K562 (cell line): ENCODE results near the gene PAQR8. TPM values are rescaled to one million over a fixed set of nuclear protein-coding genes. Genes with fewer than 3 reads are reported as not detected.
A peak's percentile ranks its signal among the peaks of the same experiment; 100 is the strongest.

Experiments used
- ATAC-seq: fragments of 200-7000 bp; cut with Tn5 transposase; 3 replicates; pipeline ENCODE4 v1.9.1; 2020; ENCODE audit warnings: moderate library complexity
- BruUV-seq: library from RNA; stranded (reverse); fragments of 400-500 nt; replicated peaks from 2 replicates; lab custom pipeline; 2021; lab: Mats Ljungman, UMichigan
- CTCF ChIA-PET: fragments of 300-600 bp; formaldehyde crosslinking; extraction: SDS; loops from one replicate; lab custom pipeline; 2021; ENCODE audit warnings: low intra/inter-chr PET ratio; lab: Yijun Ruan, JAX
- POLR2A ChIA-PET: fragments of 300-600, 350-650 bp; sonication (Branson Sonifier 250); formaldehyde crosslinking; extraction: SDS; loops from one replicate; lab custom pipeline; 2021; ENCODE audit warnings: antibody characterized with exemption, inconsistent platforms; lab: Yijun Ruan, JAX
- DNase-seq, 4 experiments: peaks; one replicate each; pipeline versions ENCODE4 v3.0.0 to v3.0.0-alpha.2; 2011 to 2018; ENCODE audit warnings: low spot score in 3 of 4, mixed read lengths in 3 of 4; ENCODE audit errors: extremely low read depth in 1 of 4
- FAIRE-seq: peaks from 2 replicates; lab custom pipeline; 2011; peaks lifted over from hg19 to GRCh38; lab: Jason Lieb, UNC
- H2AFZ ChIP-seq: 2 replicates; pipeline ENCODE4 v1.6.0; 2011; ENCODE audit warnings: low read depth, low read length, control low read depth, inconsistent platforms
- H3K27ac ChIP-seq: fragments of 200-600 bp; 3 replicates; pipeline ENCODE4 v1.8.0; 2011; ENCODE audit warnings: low read depth, mild to moderate bottlenecking, control low read depth, inconsistent platforms, low read length, moderate library complexity, mixed read lengths; ENCODE audit errors: extremely low read depth
- H3K27me3 ChIP-seq, 2 experiments: fragments of 300-600 bp in 1 of 2; 2 replicates in 1 of 2; 3 replicates in 1 of 2; pipeline versions ENCODE4 v1.6.0 to v1.8.0; 2011; ENCODE audit warnings: inconsistent platforms in 2 of 2, low read length in 2 of 2, mild to moderate bottlenecking in 1 of 2, mixed read lengths in 1 of 2, moderate library complexity in 1 of 2; ENCODE audit not compliant: control insufficient read depth in 2 of 2, insufficient read depth in 2 of 2
- H3K36me3 ChIP-seq: fragments of 300-600 bp; 3 replicates; pipeline ENCODE4 v1.8.0; 2011; ENCODE audit warnings: mild to moderate bottlenecking, low read length, inconsistent platforms; ENCODE audit not compliant: control insufficient read depth, insufficient read depth
- H3K4me1 ChIP-seq, 2 experiments: fragments of 200-600 bp in 1 of 2; replicated peaks in 1 of 2; 2 replicates in 1 of 2; 3 replicates in 1 of 2; pipeline versions ENCODE4 v1.5.1 to v1.8.0; 2011; ENCODE audit warnings: inconsistent platforms in 2 of 2, low read length in 2 of 2, mild to moderate bottlenecking in 1 of 2, mixed read lengths in 1 of 2, moderate library complexity in 1 of 2; ENCODE audit not compliant: control insufficient read depth in 2 of 2, insufficient read depth in 2 of 2
- H3K4me2 ChIP-seq: 2 replicates; pipeline ENCODE4 v1.6.1; 2011; ENCODE audit warnings: low read length, control low read depth, inconsistent platforms, mixed read lengths; ENCODE audit not compliant: insufficient read depth
- H3K4me3 ChIP-seq: fragments of 200-600 bp; sonication (generic), shearing (Covaris generic); 2 replicates; pipeline ENCODE4 v1.5.1; 2016; ENCODE audit warnings: control low read depth, inconsistent platforms
- H3K79me2 ChIP-seq: fragments of 200-600 bp; 3 replicates; pipeline ENCODE4 v1.8.0; 2011; ENCODE audit warnings: low read length, inconsistent platforms; ENCODE audit not compliant: control insufficient read depth, insufficient read depth
- H3K9ac ChIP-seq, 2 experiments: 2 replicates each; pipeline versions ENCODE4 v1.6.0 to v1.6.1; 2011; ENCODE audit warnings: low read depth in 2 of 2, low read length in 2 of 2, control low read depth in 1 of 2, inconsistent platforms in 1 of 2, mild to moderate bottlenecking in 1 of 2, mixed read lengths in 1 of 2; ENCODE audit not compliant: insufficient read depth in 1 of 2
- H3K9me1 ChIP-seq: one replicate; pipeline ENCODE4 v1.6.0; 2011; ENCODE audit warnings: inconsistent platforms, mild to moderate bottlenecking, low read length, moderate library complexity; ENCODE audit not compliant: control insufficient read depth, insufficient read depth
- H3K9me3 ChIP-seq: replicated peaks from 2 replicates; pipeline ENCODE4 v1.5.1; 2011; ENCODE audit warnings: low read depth, low read length, inconsistent platforms; ENCODE audit not compliant: control insufficient read depth, insufficient read depth
- H4K20me1 ChIP-seq: replicated peaks from 2 replicates; pipeline ENCODE4 v1.6.1; 2011; ENCODE audit warnings: low read length, inconsistent platforms, mixed read lengths; ENCODE audit not compliant: control insufficient read depth, insufficient read depth
- ETV1 ChIP-seq: fragments of 450-650 bp; conservative IDR thresholded peaks from 2 replicates; pipeline ENCODE4 v1.6.1; 2016; ENCODE audit warnings: missing genetic modification characterization, control low read depth, low read depth, missing compliant biosample characterization
- HMBOX1 ChIP-seq: sonication (generic); IDR thresholded peaks from 2 replicates; pipeline ENCODE4 v1.6.1; 2016
- WGBS: fragments of 100-300 bp; shearing (Covaris generic); methylation state at CpG from one replicate; pipeline ENCODE4 v1.1.6; 2016; ENCODE audit warnings: low coverage, mixed read lengths; ENCODE audit not compliant: insufficient coverage; ENCODE audit errors: missing lambda C conversion rate; 5-methylcytosine and 5-hydroxymethylcytosine counted together
- in situ Hi-C: fragments of 300-500 bp; cut with MboI; formaldehyde crosslinking; loops from 4 replicates; pipeline ENCODE4 v1.15.0; 2018; ENCODE audit warnings: inconsistent platforms, mixed read lengths
- intact Hi-C: fragments of 100-400 bp; cut with micrococcal nuclease; formaldehyde crosslinking; loops from 2 replicates; pipeline ENCODE4 v1.14.2; 2022
- polyA plus RNA-seq, 8 experiments: library from polyadenylated mRNA; depleted of rRNA in 4 of 8; stranded (reverse) in 5 of 8; unstranded in 3 of 8; fragments of >200 nt; fragmentation: Nextera tagmentation in 2 of 8; fragmentation: Illumina TruSeq in 1 of 8; extraction: Ambion mirVana in 2 of 8; extraction: Trizol in 1 of 8; gene quantifications; 2 replicates each; pipeline versions ENCODE4 v1.2.1 to v1.2.3, GENCODE V29; 2011 to 2014; ENCODE audit warnings: inconsistent platforms in 1 of 8, missing spikeins in 1 of 8
- total RNA-seq, 7 experiments: library from RNA; depleted of rRNA in 6 of 7; stranded (reverse); fragments of >200 nt in 6 of 7; fragmentation: Illumina TruSeq in 2 of 7; extraction: Trizol in 2 of 7; gene quantifications; 2 replicates each; pipeline versions ENCODE4 v1.2.1 to v1.2.3, GENCODE V29; 2011 to 2021; ENCODE audit warnings: low replicate concordance in 1 of 7

PAQR8 gene
- total and polyA plus RNA-seq, 9 of the 15 experiments (the other 6 are each of a cell fraction or from before 2014, with no cell fraction given): 1.4 to 10.2 (median 3.5) TPM

- Histone ChIP-seq H3K4me2 (no peak overlapping the region), H3K4me3 (no peak overlapping the region), H3K9me3 (no peaks in the 10 kb centered on the region), H3K9ac (no peak overlapping the region), H3K27me3 (no peaks in the 10 kb centered on the region), H3K27ac (no peak overlapping the region), H4K20me1 (no peaks in the 10 kb centered on the region), H3K9me1 (no peaks in the 10 kb centered on the region), H3K4me1 (no peaks in the 10 kb centered on the region), H3K36me3 (no peaks in the 10 kb centered on the region), H3K79me2 (no peaks in the 10 kb centered on the region), H2AFZ (no peak overlapping the region)
- in situ Hi-C loops (no loop called here), intact Hi-C loops (no loop called here)
- ChIA-PET POLR2A (no interaction called here), CTCF (no interaction called here)
- no TSS peak for BruUV-seq
- TF ChIP-seq ETV1 (tag) (no peak), HMBOX1 (0 out of 2 replicates have a peak, but pooled peaks have one; percentile 25)
- FAIRE-seq (no peak), ATAC-seq (no peak), DNase-seq (no peak)
- 33% methylated on average over 2 of the region's 2 CpGs for WGBS
Observed at GRCh38 chr6:52457096-52457495, 95.1 kb downstream of the PAQR8 start.

Other genes starting within 250 kb of the PAQR8 start
- not detected in 2 replicates for gene IL17A, start 175.8 kb upstream of the PAQR8 start, total RNA-seq (2014; rRNA removed)
- not detected in 2 replicates for gene IL17A, start 175.8 kb upstream of the PAQR8 start, total RNA-seq (2014; rRNA removed; fragmentation: Illumina TruSeq; extraction: Trizol)
- not detected in 2 replicates for gene IL17A, start 175.8 kb upstream of the PAQR8 start, total RNA-seq (2015; rRNA removed; fragmentation: Illumina TruSeq; extraction: Trizol)
- gene IL17A, start 175.8 kb upstream of the PAQR8 start, total RNA-seq (2021): not detected in 2 replicates
- not detected in 2 replicates for gene IL17A, start 175.8 kb upstream of the PAQR8 start, polyA plus RNA-seq (2011; rRNA removed)
- not detected in 2 replicates for gene IL17A, start 175.8 kb upstream of the PAQR8 start, polyA plus RNA-seq (2014; fragmentation: Illumina TruSeq; extraction: Trizol)
- gene IL17A, start 175.8 kb upstream of the PAQR8 start, polyA plus RNA-seq (2014; fragmentation: Nextera tagmentation; extraction: Ambion mirVana): not detected
- not detected in 2 replicates for gene IL17A, start 175.8 kb upstream of the PAQR8 start, polyA plus RNA-seq (2014; rRNA removed)
- gene IL17F, start 117.7 kb upstream of the PAQR8 start, total RNA-seq (2014; rRNA removed): not detected in 2 replicates
- not detected in 2 replicates for gene IL17F, start 117.7 kb upstream of the PAQR8 start, total RNA-seq (2014; rRNA removed; fragmentation: Illumina TruSeq; extraction: Trizol)
- not detected in 2 replicates for gene IL17F, start 117.7 kb upstream of the PAQR8 start, total RNA-seq (2015; rRNA removed; fragmentation: Illumina TruSeq; extraction: Trizol)
- gene IL17F, start 117.7 kb upstream of the PAQR8 start, total RNA-seq (2021): not detected in 2 replicates
- not detected in 2 replicates for gene IL17F, start 117.7 kb upstream of the PAQR8 start, polyA plus RNA-seq (2011; rRNA removed)
- not detected in 2 replicates for gene IL17F, start 117.7 kb upstream of the PAQR8 start, polyA plus RNA-seq (2014; fragmentation: Illumina TruSeq; extraction: Trizol)
- gene IL17F, start 117.7 kb upstream of the PAQR8 start, polyA plus RNA-seq (2014; fragmentation: Nextera tagmentation; extraction: Ambion mirVana): not detected
- not detected in 2 replicates for gene IL17F, start 117.7 kb upstream of the PAQR8 start, polyA plus RNA-seq (2014; rRNA removed)
- 245 and 270 TPM in 2 replicates for gene MCM3, start 77.4 kb upstream of the PAQR8 start, total RNA-seq (2014; rRNA removed)
- 211 and 223 TPM in 2 replicates for gene MCM3, start 77.4 kb upstream of the PAQR8 start, total RNA-seq (2014; rRNA removed; fragmentation: Illumina TruSeq; extraction: Trizol)
- gene MCM3, start 77.4 kb upstream of the PAQR8 start, total RNA-seq (2015; rRNA removed; fragmentation: Illumina TruSeq; extraction: Trizol): 250 and 258 TPM in 2 replicates
- gene MCM3, start 77.4 kb upstream of the PAQR8 start, total RNA-seq (2021): 187 and 202 TPM in 2 replicates
- gene MCM3, start 77.4 kb upstream of the PAQR8 start, polyA plus RNA-seq (2011; rRNA removed): 262 and 272 TPM in 2 replicates
- gene MCM3, start 77.4 kb upstream of the PAQR8 start, polyA plus RNA-seq (2014; fragmentation: Illumina TruSeq; extraction: Trizol): 222 and 263 TPM in 2 replicates
- 100 to 1,000 TPM in 1 of 2 experiments, 10 to 100 TPM in 1; 76.1 to 141 TPM for gene MCM3, start 77.4 kb upstream of the PAQR8 start, polyA plus RNA-seq (2014; fragmentation: Nextera tagmentation; extraction: Ambion mirVana)
- gene MCM3, start 77.4 kb upstream of the PAQR8 start, polyA plus RNA-seq (2014; rRNA removed): 238 and 264 TPM in 2 replicates
- gene EFHC1, start 58.2 kb downstream of the PAQR8 start, total RNA-seq (2014; rRNA removed): 10.6 and 12.2 TPM in 2 replicates
- gene EFHC1, start 58.2 kb downstream of the PAQR8 start, total RNA-seq (2014; rRNA removed; fragmentation: Illumina TruSeq; extraction: Trizol): 11.1 and 12.4 TPM in 2 replicates
- gene EFHC1, start 58.2 kb downstream of the PAQR8 start, total RNA-seq (2015; rRNA removed; fragmentation: Illumina TruSeq; extraction: Trizol): 9.5 and 10.2 TPM in 2 replicates
- 10.8 and 12.0 TPM in 2 replicates for gene EFHC1, start 58.2 kb downstream of the PAQR8 start, total RNA-seq (2021)
- gene EFHC1, start 58.2 kb downstream of the PAQR8 start, polyA plus RNA-seq (2011; rRNA removed): 24.7 and 31.0 TPM in 2 replicates
- 14.4 and 14.9 TPM in 2 replicates for gene EFHC1, start 58.2 kb downstream of the PAQR8 start, polyA plus RNA-seq (2014; fragmentation: Illumina TruSeq; extraction: Trizol)
- 10 to 100 TPM; 15.7 to 17.2 TPM for gene EFHC1, start 58.2 kb downstream of the PAQR8 start, polyA plus RNA-seq (2014; fragmentation: Nextera tagmentation; extraction: Ambion mirVana)
- 20.8 and 21.5 TPM in 2 replicates for gene EFHC1, start 58.2 kb downstream of the PAQR8 start, polyA plus RNA-seq (2014; rRNA removed)
- gene TRAM2, start 214.9 kb downstream of the PAQR8 start, total RNA-seq (2014; rRNA removed): 7.4 and 8.5 TPM in 2 replicates
- 8.4 and 8.9 TPM in 2 replicates for gene TRAM2, start 214.9 kb downstream of the PAQR8 start, total RNA-seq (2014; rRNA removed; fragmentation: Illumina TruSeq; extraction: Trizol)
- gene TRAM2, start 214.9 kb downstream of the PAQR8 start, total RNA-seq (2015; rRNA removed; fragmentation: Illumina TruSeq; extraction: Trizol): 10.7 and 11.0 TPM in 2 replicates
- 10.8 and 13.3 TPM in 2 replicates for gene TRAM2, start 214.9 kb downstream of the PAQR8 start, total RNA-seq (2021)
- 6.1 and 10.1 TPM in 2 replicates for gene TRAM2, start 214.9 kb downstream of the PAQR8 start, polyA plus RNA-seq (2011; rRNA removed)
- 11.6 and 12.8 TPM in 2 replicates for gene TRAM2, start 214.9 kb downstream of the PAQR8 start, polyA plus RNA-seq (2014; fragmentation: Illumina TruSeq; extraction: Trizol)
- gene TRAM2, start 214.9 kb downstream of the PAQR8 start, polyA plus RNA-seq (2014; fragmentation: Nextera tagmentation; extraction: Ambion mirVana): 1 to 10 TPM; 2.6 to 2.8 TPM
- gene TRAM2, start 214.9 kb downstream of the PAQR8 start, polyA plus RNA-seq (2014; rRNA removed): 8.9 and 10.3 TPM in 2 replicates